Measurements from ENCODE around the gene APLP2.

DNA sequence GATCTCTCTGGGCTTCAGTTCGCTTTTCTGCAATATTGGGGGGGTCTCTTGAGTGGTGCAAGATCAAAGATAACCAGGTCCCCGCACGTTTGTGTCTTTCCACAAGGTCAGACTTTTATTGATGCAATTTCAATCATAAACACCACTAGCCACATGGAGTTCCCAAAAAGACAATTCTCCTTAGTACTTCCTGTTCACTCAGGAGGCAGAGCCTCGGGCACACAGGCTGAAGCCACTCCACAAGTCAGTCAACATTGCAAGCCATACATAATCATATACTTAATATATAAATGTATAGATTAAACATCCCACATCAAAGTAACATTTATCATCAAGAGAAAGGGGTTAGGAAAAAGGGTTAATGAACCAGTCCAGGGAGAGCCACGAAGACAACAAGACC is 101.8 kb downstream of the APLP2 start:
- no peak for TF ChIP-seq POLR2A (IDR thresholded peaks at IDR 0.05)
- TF ChIP-seq, protein P1, sequence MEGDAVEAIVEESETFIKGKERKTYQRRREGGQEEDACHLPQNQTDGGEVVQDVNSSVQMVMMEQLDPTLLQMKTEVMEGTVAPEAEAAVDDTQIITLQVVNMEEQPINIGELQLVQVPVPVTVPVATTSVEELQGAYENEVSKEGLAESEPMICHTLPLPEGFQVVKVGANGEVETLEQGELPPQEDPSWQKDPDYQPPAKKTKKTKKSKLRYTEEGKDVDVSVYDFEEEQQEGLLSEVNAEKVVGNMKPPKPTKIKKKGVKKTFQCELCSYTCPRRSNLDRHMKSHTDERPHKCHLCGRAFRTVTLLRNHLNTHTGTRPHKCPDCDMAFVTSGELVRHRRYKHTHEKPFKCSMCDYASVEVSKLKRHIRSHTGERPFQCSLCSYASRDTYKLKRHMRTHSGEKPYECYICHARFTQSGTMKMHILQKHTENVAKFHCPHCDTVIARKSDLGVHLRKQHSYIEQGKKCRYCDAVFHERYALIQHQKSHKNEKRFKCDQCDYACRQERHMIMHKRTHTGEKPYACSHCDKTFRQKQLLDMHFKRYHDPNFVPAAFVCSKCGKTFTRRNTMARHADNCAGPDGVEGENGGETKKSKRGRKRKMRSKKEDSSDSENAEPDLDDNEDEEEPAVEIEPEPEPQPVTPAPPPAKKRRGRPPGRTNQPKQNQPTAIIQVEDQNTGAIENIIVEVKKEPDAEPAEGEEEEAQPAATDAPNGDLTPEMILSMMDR (IDR thresholded peaks at IDR 0.05) = no peak
